H1 (cell line): ENCODE results near the gene FOXP4.

Source experiments
- RAD21 ChIP-seq, 2 experiments: IDR thresholded peaks in 1 of 2; conservative IDR thresholded peaks in 1 of 2; 2 replicates each; pipeline ENCODE4 v1.6.1; 2011; ENCODE audit warnings: low read depth in 2 of 2, low read length in 2 of 2, improper control_type of control experiment in 1 of 2, inconsistent platforms in 1 of 2, mild to moderate bottlenecking in 1 of 2, moderate library complexity in 1 of 2
- SP1 ChIP-seq: IDR thresholded peaks from 2 replicates; pipeline ENCODE4 v1.6.1; 2011; ENCODE audit warnings: low read depth, low read length
- SRF ChIP-seq: IDR thresholded peaks from 2 replicates; pipeline ENCODE4 v1.6.1; 2011; ENCODE audit warnings: mild to moderate bottlenecking, low read depth, low read length, moderate library complexity

DNA sequence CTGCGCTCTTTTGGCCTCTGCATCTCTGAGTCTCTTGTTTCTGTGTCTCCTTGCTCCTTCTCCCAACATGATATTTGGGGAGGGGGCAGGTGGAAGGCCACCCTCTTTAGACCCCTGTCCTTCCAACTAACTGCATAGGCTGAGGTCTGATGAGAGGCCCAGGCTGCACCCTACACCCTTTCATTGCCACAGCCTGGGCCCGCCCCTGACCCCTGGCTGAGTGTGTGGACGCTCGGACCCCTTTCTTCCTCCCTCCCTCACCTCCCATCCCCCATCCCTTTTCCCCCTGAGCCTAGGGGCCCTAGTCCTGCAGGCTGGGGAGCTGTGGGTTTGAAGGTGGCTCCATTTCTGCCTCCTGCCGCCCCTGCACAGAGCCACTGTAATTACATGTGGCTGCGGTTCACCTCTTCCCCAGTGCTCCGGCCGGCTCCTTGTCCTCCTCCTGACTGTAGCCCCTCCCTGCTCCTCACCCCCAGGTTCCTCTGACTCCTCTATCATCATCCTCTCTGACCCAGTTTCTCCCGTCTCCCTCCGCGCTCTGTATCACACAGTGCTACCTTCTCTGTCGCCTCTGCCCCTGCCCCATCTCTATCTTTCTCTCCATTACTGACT, 98.9 kb downstream of the FOXP4 start:
- TF ChIP-seq RAD21 (IDR thresholded peaks at IDR 0.05 in 1 of 2, conservative IDR thresholded peaks at IDR 0.05 in 1 of 2; ENCODE audit: low read depth in 2 of 2, low read length in 2 of 2) (no peak), SP1 (no peak), SRF (no peak)
